ENCODE results near the gene ENTHD1. TPM values are rescaled to one million over a fixed set of nuclear protein-coding genes. Genes with fewer than 3 reads are reported as not detected.

The ENTHD1 gene
- total and polyA plus RNA-seq, 9 of the 15 experiments (the other 6 are each of a cell fraction or from before 2014, with no cell fraction given), result 0.13 to 0.98 (median 0.35) TPM

GRCh38 chr22:39723463-39723862 is 170.1 kb downstream of the ENTHD1 start:
- Histone ChIP-seq H3K4me2 (ENCODE audit: insufficient read depth, low read length) (peak overlapping the region; percentile 75), H3K9ac (ENCODE audit: insufficient read depth in 1 of 2, low read depth in 2 of 2, low read length in 2 of 2) (peak overlapping the region; percentile 41 to 85), H3K9me1 (ENCODE audit: control insufficient read depth, insufficient read depth, low read length) (no peaks in the 10 kb centered on the region), H3K27me3 (ENCODE audit: control insufficient read depth in 2 of 2, insufficient read depth in 2 of 2, low read length in 2 of 2) (no peaks in the 10 kb centered on the region), H2AFZ (ENCODE audit: low read depth, low read length) (peak overlapping the region; percentile 82), H4K20me1 (replicated peaks; ENCODE audit: control insufficient read depth, insufficient read depth, low read length) (no peaks in the 10 kb centered on the region), H3K9me3 (replicated peaks; ENCODE audit: control insufficient read depth, insufficient read depth, low read depth, low read length) (no peaks in the 10 kb centered on the region), H3K4me1 (replicated peaks in 1 of 2; ENCODE audit: control insufficient read depth in 2 of 2, insufficient read depth in 2 of 2, low read length in 2 of 2) (peaks cover 28 to 32% of the 10 kb centered on the region in 2 experiments), H3K79me2 (ENCODE audit: control insufficient read depth, insufficient read depth, low read length) (no peaks in the 10 kb centered on the region), H3K27ac (ENCODE audit: extremely low read depth, low read depth, low read length) (peak overlapping the region; percentile 85), H3K36me3 (ENCODE audit: control insufficient read depth, insufficient read depth, low read length) (no peaks in the 10 kb centered on the region), H3K4me3 (peak overlapping the region; percentile 4; the same call in 1 of the 2 replicates)
- ATAC-seq, result peak; percentile 61
- ChIA-PET CTCF (ENCODE audit: low intra/inter-chr PET ratio) (no interaction called here), POLR2A (no interaction called here)
- no peak for FAIRE-seq
- in situ Hi-C loops (cut with MboI) (no loop called here), intact Hi-C loops (cut with micrococcal nuclease) (no loop called here)
- no TSS peak for BruUV-seq (replicated peaks)
- WGBS (ENCODE audit: insufficient coverage, low coverage, missing lambda C conversion rate), result 5% methylated on average over 8 of the region's 10 CpGs
- TF ChIP-seq KAT7 (CRISPR knock-in tag; IDR thresholded peaks at IDR 0.05; ENCODE audit: borderline replicate concordance), result no peak
- peak; percentile 49 for TF ChIP-seq RBFOX2 (IDR thresholded peaks at IDR 0.05; ENCODE audit: low read depth, low read length)
- TF ChIP-seq ZFX (CRISPR knock-in tag; IDR thresholded peaks at IDR 0.05), result peak; percentile 28; the same call in 1 of the 2 replicates
- TF ChIP-seq ZBED1 (IDR thresholded peaks at IDR 0.05), result no peak
- peak; percentile 36; the same call in 1 of the 2 replicates for TF ChIP-seq POLR2G (IDR thresholded peaks at IDR 0.05; ENCODE audit: low read depth, low read length)
- TF ChIP-seq, protein P1, sequence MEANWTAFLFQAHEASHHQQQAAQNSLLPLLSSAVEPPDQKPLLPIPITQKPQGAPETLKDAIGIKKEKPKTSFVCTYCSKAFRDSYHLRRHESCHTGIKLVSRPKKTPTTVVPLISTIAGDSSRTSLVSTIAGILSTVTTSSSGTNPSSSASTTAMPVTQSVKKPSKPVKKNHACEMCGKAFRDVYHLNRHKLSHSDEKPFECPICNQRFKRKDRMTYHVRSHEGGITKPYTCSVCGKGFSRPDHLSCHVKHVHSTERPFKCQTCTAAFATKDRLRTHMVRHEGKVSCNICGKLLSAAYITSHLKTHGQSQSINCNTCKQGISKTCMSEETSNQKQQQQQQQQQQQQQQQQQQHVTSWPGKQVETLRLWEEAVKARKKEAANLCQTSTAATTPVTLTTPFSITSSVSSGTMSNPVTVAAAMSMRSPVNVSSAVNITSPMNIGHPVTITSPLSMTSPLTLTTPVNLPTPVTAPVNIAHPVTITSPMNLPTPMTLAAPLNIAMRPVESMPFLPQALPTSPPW (CRISPR knock-in tag; IDR thresholded peaks at IDR 0.05), result 0 out of 2 replicates have a peak, but pooled peaks have one; percentile 25
- TF ChIP-seq, protein P2, sequence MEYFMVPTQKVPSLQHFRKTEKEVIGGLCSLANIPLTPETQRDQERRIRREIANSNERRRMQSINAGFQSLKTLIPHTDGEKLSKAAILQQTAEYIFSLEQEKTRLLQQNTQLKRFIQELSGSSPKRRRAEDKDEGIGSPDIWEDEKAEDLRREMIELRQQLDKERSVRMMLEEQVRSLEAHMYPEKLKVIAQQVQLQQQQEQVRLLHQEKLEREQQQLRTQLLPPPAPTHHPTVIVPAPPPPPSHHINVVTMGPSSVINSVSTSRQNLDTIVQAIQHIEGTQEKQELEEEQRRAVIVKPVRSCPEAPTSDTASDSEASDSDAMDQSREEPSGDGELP (CRISPR knock-in tag; IDR thresholded peaks at IDR 0.05; ENCODE audit: borderline replicate concordance), result peak; percentile 46; the same call in 1 of the 2 replicates
- no peak for TF ChIP-seq ZNF395 (CRISPR knock-in tag; IDR thresholded peaks at IDR 0.05)
- TF ChIP-seq PCBP1 (IDR thresholded peaks at IDR 0.05; ENCODE audit: low read depth, low read length, poor library complexity, severe bottlenecking), result no peak
- DNase-seq (ENCODE audit: extremely low read depth in 1 of 4, low spot score in 3 of 4), result no peak

Data from K562 (cell line).